Measurements from ENCODE around the gene LRRC7. TPM values are rescaled to one million over a fixed set of nuclear protein-coding genes. Genes with fewer than 3 reads are reported as not detected.

Gene LRRC7
- total RNA-seq, 1 experiment from 2014 or later: not detected

- no peak for DNase-seq (ENCODE audit: low read depth)
Observed at GRCh38 chr1:69765951-69766350, 198.2 kb downstream of the LRRC7 start.

DNA sequence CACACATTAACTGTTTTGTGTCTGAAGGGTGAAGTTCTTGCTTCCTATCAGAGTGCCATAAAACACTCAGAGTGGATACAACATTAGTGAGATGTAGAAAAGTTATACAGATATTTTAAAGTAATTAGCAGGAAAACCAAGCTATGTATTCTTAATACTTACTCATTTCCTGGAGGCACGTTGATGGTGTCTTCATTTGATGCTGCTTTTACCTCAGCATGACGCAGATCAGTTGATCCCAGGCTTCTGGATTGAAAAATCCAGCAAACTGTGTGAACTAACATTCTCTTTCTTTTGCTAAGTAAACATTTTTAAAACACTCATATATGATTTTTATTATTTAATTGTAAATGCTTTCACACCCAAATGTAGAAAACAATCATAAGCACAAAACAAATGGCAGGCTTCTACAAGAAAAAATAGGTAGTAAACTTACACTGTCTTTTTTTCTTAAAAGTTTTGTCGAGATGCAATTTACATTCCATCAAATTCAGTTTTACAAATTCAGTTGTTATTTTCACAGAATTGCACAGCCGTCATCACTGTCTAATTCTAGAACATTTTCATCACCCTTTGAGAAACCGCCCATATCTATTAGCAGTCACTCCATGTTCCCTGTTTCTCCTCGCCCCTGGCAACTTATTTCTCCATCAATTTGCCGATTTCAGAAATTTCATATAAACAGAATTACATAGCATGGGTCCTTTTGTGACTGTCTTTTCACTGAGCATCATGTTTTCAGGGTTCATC is 198.9 kb downstream of the LRRC7 start:
- peak; percentile 4 for DNase-seq (ENCODE audit: low read depth)

- DNase-seq (ENCODE audit: low read depth): no peak
Observed at GRCh38 chr1:69776555-69776954, 208.8 kb downstream of the LRRC7 start.

DNA sequence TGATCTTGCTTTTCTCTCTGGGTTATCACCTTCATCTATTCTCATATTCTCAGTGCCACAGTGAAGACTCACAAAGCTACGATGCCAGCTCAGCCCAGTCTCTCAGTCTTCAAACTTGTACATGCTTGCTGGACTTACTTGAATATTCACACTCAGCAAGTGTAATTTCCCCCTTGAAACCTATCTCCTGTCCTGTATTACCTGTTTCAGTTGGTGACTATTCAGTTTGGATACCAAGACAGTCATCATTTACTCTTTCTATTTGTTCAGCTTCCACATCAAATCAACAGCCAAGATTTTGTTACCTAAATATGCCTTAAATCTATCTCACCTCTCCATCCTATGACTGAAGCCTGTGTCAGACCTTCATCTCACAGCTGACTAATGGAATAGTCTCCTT is 209.7 kb downstream of the LRRC7 start:
- no peak for DNase-seq (ENCODE audit: low read depth)

GRCh38 chr1:69777971-69778370 is 210.2 kb downstream of the LRRC7 start:
- peak; percentile 29 for DNase-seq (ENCODE audit: low read depth)

DNA sequence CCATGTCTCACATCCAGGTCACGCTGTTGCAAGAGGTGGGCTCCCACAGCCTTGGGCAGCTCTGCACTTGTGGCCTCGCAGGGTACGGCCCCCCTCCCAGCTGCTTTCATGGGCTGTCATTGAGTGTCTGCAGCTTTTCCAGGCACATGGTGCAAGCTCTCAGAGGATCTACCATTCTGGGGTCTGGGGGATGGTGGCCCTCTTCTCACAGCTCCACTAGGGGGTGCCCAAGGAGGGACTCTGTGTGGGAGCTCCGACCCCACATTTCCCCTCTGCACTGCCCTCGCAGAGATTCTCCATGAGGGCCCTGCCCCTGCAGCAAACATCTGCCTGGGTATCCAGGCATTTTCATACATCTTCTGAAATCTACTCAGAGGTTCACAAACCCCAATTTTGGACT is 219.4 kb downstream of the LRRC7 start:
- no peak for DNase-seq (ENCODE audit: low read depth)

DNA sequence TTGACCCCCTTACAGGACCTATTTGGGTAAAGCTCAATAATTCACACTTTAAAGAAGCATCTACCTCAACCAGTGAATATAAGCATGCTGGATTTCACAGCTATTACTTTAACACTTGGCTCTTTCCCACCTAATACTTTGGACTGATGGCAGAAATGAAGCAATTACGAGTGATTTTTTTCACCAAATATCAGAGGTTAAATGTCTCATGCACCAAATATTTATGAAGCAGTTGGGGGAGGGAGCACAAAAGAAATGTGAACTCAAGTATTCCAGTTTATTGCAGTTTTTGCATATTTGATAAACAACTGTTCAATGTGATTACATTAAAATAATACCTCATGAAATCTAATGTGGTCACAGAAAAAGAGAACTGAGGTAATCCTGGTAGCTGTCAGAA is 223.6 kb downstream of the LRRC7 start:
- DNase-seq (ENCODE audit: low read depth): no peak

- DNase-seq (ENCODE audit: low read depth): peak; percentile 27
Observed at GRCh38 chr1:69794831-69795230, 227.1 kb downstream of the LRRC7 start.

DNA sequence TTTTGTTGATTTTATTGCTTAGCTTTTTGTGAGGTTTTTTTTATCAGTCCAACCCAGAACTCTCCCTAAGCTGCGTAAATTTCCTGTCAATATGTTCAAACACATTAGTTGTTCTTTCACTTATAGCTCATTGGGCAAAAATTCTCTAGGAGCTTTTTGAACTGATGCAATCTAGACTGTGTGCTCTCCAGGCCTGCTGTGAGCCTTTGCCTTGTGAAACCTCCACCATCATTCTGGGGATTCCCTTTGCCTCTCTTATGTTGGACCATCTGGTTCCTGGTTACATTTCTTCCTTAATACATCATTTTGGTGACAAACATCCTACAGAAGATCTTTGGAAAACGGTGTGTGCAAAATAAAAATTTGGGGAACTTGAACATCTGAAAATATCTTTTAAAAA is 247.2 kb downstream of the LRRC7 start:
- DNase-seq (ENCODE audit: low read depth): no peak

GRCh38 chr1:69824932-69825331 is 257.2 kb downstream of the LRRC7 start:
- no peak for DNase-seq (ENCODE audit: low read depth)

DNA sequence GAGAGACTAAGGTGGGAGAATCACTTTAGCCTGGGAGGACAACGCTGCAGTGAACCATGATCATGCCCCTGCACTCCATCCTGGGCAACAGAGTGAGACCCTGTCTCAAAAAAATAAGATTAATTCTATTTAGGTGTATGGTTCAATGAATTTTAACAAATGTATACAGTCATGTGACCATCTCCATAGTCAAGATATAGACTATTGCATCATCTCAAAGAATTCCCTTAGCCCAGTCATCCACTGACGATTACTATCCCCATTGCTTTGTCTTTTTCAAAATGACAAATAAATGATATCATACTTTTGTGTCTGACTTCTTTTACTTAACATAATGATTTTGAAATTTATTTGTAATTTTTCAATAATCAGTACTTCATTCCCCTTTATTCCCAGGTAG is 260.0 kb downstream of the LRRC7 start:
- no peak for DNase-seq (ENCODE audit: low read depth)

DNA sequence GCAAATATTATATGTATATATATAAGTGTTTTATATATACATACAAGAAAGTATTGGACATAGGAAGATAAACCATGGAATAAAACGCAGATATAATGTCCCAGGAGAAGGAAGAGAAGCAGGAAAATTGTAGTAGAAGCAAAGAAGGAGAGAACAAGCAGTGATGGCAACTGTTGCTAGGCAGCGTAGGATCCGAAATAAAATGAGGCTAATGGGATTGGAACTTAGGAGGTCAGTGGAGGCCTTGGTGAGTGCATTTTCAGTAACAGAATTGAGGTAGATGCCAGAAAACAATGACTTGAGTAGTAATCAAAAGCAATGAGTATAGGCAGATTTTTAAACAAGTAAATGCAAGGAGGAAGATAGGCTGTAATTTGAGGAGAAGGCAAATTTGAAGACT is 265.8 kb downstream of the LRRC7 start:
- DNase-seq (ENCODE audit: low read depth): no peak

DNA sequence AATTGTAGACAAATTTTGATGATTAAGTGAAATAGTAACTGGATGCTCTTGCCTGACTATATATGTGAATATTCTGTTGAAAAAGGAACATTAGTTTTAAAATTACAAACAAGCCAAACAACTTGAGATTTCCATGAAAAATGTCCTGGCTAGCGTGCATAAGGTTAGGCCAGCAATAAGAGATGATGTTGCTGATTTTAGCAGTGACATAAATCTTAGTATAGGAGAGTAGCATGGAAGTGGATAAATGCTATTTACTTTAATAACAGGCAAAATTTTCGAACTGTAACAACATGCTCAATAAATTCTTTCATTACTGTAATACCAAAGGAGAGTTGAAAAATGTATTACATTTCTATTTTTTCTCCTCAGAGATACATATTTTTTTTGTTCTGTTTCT is 266.6 kb downstream of the LRRC7 start:
- no peak for DNase-seq (ENCODE audit: low read depth)

GRCh38 chr1:69835955-69836354 is 268.2 kb downstream of the LRRC7 start:
- DNase-seq (ENCODE audit: low read depth): no peak

GRCh38 chr1:69836971-69837636 is 269.4 kb downstream of the LRRC7 start:
- DNase-seq (ENCODE audit: low read depth): no peak

- no peak for DNase-seq (ENCODE audit: low read depth)
Observed at GRCh38 chr1:69842326-69842725, 274.6 kb downstream of the LRRC7 start.

DNA sequence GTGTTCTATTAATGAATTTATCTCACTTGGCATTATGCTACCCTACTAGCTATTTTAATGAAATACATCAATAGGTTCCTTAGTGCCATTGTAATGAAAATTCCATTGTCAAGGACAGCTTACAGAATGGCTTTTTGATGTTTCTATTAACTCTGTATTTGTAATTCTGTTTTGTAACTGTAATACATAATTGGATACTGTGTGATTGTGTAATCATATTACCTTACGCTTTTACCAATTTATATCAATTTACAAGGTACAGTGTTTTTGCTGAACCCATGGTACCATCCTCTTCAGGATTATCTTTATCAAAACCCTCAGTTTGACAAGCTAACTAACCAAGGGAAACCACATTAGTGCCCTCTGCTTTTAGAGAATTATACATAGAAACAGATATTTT is 277.9 kb downstream of the LRRC7 start:
- DNase-seq (ENCODE audit: low read depth): no peak

DNA sequence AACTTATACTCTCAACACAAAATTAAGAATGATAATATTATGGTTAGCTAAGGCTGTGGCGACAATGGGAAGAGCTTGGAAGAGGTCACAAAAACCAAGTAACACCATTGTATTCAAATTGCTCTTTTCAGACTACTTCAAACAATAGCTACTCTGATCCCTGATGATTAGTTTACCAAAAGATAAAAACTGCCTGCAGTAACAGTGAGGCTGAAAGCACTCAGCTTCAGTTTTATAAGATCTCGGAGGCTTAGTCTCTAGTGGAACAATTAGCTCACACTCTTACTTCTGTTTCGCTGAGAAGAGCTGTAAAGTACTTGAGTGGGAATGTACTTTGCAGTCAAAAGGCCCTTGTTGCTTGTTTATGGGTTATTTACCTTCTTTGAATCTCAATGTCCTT is 278.5 kb downstream of the LRRC7 start:
- no peak for DNase-seq (ENCODE audit: low read depth)

DNA sequence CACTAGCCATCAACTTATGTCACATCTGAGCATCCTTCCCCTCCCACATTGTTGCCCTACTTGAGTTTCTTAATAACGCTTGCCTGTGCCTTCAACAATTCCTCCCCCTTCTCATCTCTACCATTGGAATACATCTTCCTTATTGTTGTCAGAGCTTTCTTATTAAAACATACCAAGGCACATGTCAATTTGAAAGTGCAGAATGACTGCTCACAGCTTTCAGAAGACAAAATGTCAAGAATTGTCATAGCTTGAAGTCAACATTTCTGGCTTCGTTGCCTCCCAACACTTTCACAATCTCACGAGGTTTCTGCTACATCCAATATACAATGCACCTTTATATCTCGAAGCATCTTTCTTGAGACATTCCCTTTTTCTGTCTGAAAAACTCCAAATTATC is 279.9 kb downstream of the LRRC7 start:
- no peak for DNase-seq (ENCODE audit: low read depth)

DNA sequence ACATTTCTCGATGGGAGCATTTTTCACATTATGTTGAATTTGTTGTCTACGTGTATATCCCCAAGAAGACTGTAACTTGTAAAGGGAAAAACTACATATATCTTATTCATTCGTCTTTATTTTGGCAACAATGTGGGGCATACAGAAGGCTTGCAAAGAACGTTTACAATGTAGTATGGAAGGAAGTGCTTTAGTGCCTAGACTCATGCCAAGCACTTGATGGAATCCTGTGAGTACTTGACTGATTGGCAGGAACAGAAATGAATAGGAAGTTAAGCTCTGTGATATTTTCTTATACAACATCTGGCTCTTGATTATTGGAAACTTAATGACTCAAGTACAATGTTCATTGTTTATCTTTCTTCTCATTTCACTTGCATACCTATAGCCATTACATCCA is 284.4 kb downstream of the LRRC7 start:
- no peak for DNase-seq (ENCODE audit: low read depth)

- no peak for DNase-seq (ENCODE audit: low read depth)
Observed at GRCh38 chr1:69852706-69853105, 285.0 kb downstream of the LRRC7 start.

- DNase-seq (ENCODE audit: low read depth): peak; percentile 60
Observed at GRCh38 chr1:69858534-69858933, 290.8 kb downstream of the LRRC7 start.

- no peak for DNase-seq (ENCODE audit: low read depth)
Observed at GRCh38 chr1:69861641-69862040, 293.9 kb downstream of the LRRC7 start.
